Measurements from ENCODE around the gene SPI1.

- no peak for TF ChIP-seq CTCF (IDR thresholded peaks at IDR 0.05; ENCODE audit: extremely low read depth in 1 of 2, insufficient read depth in 1 of 2, low read depth in 1 of 2, low read length in 2 of 2)
- no peak for TF ChIP-seq MYC (IDR thresholded peaks at IDR 0.05; ENCODE audit: low read depth, low read length)
- no peak for TF ChIP-seq POLR2AphosphoS5 (IDR thresholded peaks at IDR 0.05; ENCODE audit: insufficient read depth, low read depth, low read length)
- no peak for TF ChIP-seq EZH2 (IDR thresholded peaks at IDR 0.05; ENCODE audit: borderline replicate concordance, low read depth, low read length, severe bottlenecking)
- TF ChIP-seq POLR2A (IDR thresholded peaks at IDR 0.05; ENCODE audit: low read depth, low read length) = no peak
- no peak for TF ChIP-seq MAX (IDR thresholded peaks at IDR 0.05; ENCODE audit: insufficient read depth, insufficient read length)
- TF ChIP-seq JUN (IDR thresholded peaks at IDR 0.05; ENCODE audit: borderline replicate concordance, insufficient read depth, insufficient read length, low read depth) = no peak
Measured at GRCh38 chr11:47366020-47366490, 12.3 kb downstream of the SPI1 start.
